Keratinocyte (primary cell): Measurements from ENCODE around the gene CCL19. TPM values are rescaled to one million over a fixed set of nuclear protein-coding genes. Genes with fewer than 3 reads are reported as not detected.
"Not testable (repeated sequence)": the region's sequence is repeated elsewhere in the genome, so short reads cannot be mapped to it uniquely, and the experiment has no call there.

Experiments used
- DNase-seq: peaks from one replicate; pipeline ENCODE4 v3.0.0-alpha.2; 2011; ENCODE audit warnings: low read depth, missing footprints, low spot score
- FAIRE-seq: peaks from 2 replicates; lab custom pipeline; 2011; peaks lifted over from hg19 to GRCh38; lab: Jason Lieb, UNC
- H2AFZ ChIP-seq: 2 replicates; pipeline ENCODE4 v1.6.0; 2012; ENCODE audit warnings: low read length, control low read depth, inconsistent platforms; ENCODE audit not compliant: control insufficient read depth
- H3K27ac ChIP-seq: 2 replicates; pipeline ENCODE4 v1.5.1; 2011; ENCODE audit warnings: low read length; ENCODE audit not compliant: control insufficient read depth, insufficient read depth
- H3K27me3 ChIP-seq: 3 replicates; pipeline ENCODE4 v1.6.0; 2011; ENCODE audit warnings: low read length; ENCODE audit not compliant: control insufficient read depth, insufficient read depth; ENCODE audit errors: extremely low read depth
- H3K36me3 ChIP-seq, 2 experiments: 2 replicates in 1 of 2; 3 replicates in 1 of 2; pipeline ENCODE4 v1.5.1; 2011; ENCODE audit warnings: low read length in 2 of 2, mild to moderate bottlenecking in 1 of 2; ENCODE audit not compliant: control insufficient read depth in 2 of 2, insufficient read depth in 2 of 2; ENCODE audit errors: extremely low read depth in 1 of 2
- H3K4me1 ChIP-seq: 3 replicates; pipeline ENCODE4 v1.5.1; 2011; ENCODE audit warnings: low read length; ENCODE audit not compliant: control insufficient read depth, insufficient read depth; ENCODE audit errors: extremely low read depth
- H3K4me2 ChIP-seq: 3 replicates; pipeline ENCODE4 v1.6.0; 2011; ENCODE audit warnings: low read depth, low read length; ENCODE audit not compliant: control insufficient read depth, insufficient read depth; ENCODE audit errors: extremely low read depth
- H3K4me3 ChIP-seq, 3 experiments: fragments of 200-600 bp in 1 of 3; sonication (generic) in 1 of 3; 2 replicates in 2 of 3; 3 replicates in 1 of 3; pipeline ENCODE4 v1.5.1; 2011 to 2016; ENCODE audit warnings: low read length in 3 of 3, mild to moderate bottlenecking in 3 of 3, control low read depth in 2 of 3, inconsistent platforms in 1 of 3, low read depth in 1 of 3, mixed read lengths in 1 of 3, mixed run types in 1 of 3, moderate library complexity in 1 of 3; ENCODE audit not compliant: control insufficient read depth in 2 of 3, insufficient read depth in 2 of 3; ENCODE audit errors: extremely low read depth in 1 of 3
- H3K79me2 ChIP-seq: 2 replicates; pipeline ENCODE4 v1.6.0; 2012; ENCODE audit warnings: low read length; ENCODE audit not compliant: control insufficient read depth, insufficient read depth
- H3K9ac ChIP-seq: 3 replicates; pipeline ENCODE4 v1.6.0; 2011; ENCODE audit warnings: low read length; ENCODE audit not compliant: control insufficient read depth, insufficient read depth; ENCODE audit errors: extremely low read depth
- H3K9me1 ChIP-seq: 3 replicates; pipeline ENCODE4 v1.6.0; 2011; ENCODE audit warnings: low read length; ENCODE audit not compliant: control insufficient read depth, insufficient read depth; ENCODE audit errors: extremely low read depth
- H3K9me3 ChIP-seq: 2 replicates; pipeline ENCODE4 v1.5.1; 2012; ENCODE audit warnings: low read depth, low read length; ENCODE audit not compliant: control insufficient read depth
- H4K20me1 ChIP-seq: 3 replicates; pipeline ENCODE4 v1.6.0; 2011; ENCODE audit warnings: low read length; ENCODE audit not compliant: control insufficient read depth, insufficient read depth; ENCODE audit errors: extremely low read depth
- CTCF ChIP-seq, 3 experiments: IDR thresholded peaks in 1 of 3; conservative IDR thresholded peaks in 1 of 3; optimal IDR thresholded peaks in 1 of 3; 2 replicates in 2 of 3; 3 replicates in 1 of 3; pipeline versions ENCODE3 to v1.5.1; 2011; ENCODE audit warnings: low read length in 3 of 3, mild to moderate bottlenecking in 3 of 3, moderate library complexity in 2 of 3, control low read depth in 1 of 3, inconsistent platforms in 1 of 3; ENCODE audit not compliant: insufficient read depth in 2 of 3; ENCODE audit errors: extremely low read depth in 1 of 3
- EZH2 ChIP-seq: IDR thresholded peaks from one replicate; pipeline ENCODE4 v1.6.1; 2012; ENCODE audit warnings: inconsistent platforms, mild to moderate bottlenecking, low read length, moderate library complexity
- dilution Hi-C: fragments of 300-500 bp; cut with MboI; formaldehyde crosslinking; loops from one replicate; pipeline ENCODE4 v1.7.0; 2020; ENCODE audit warnings: low sequenced_read_pairs; ENCODE audit not compliant: extremely low pct_ligation_motif_present
- polyA plus RNA-seq, 5 experiments: library from polyadenylated mRNA; depleted of rRNA in 3 of 5; stranded (reverse) in 3 of 5; stranded (forward) in 1 of 5; unstranded in 1 of 5; fragments of >200 nt; gene quantifications; 1 replicate in 1 of 5; 2 replicates in 3 of 5; 3 replicates in 1 of 5; pipeline versions ENCODE4 v1.2.1 to v1.2.3, GENCODE V29; 2011 to 2012; ENCODE audit warnings: missing spikeins in 2 of 5, low read depth in 1 of 5, low replicate concordance in 1 of 5

Gene CCL19
- polyA plus RNA-seq, 1 donor (not counting 4 experiments of a cell fraction or from before 2014, with no cell fraction given): not detected

GRCh38 chr9:34723141-34723540 is 32.1 kb upstream of the CCL19 start:
- no peaks in the 10 kb centered on the region for H4K20me1 ChIP-seq
- FAIRE-seq (no peak), DNase-seq (no peak)
- H3K4me1 ChIP-seq: peaks cover under 1% of the 10 kb centered on the region
- TF ChIP-seq EZH2 (no peak), CTCF (optimal IDR thresholded peaks at IDR 0.05 in 1 of 3, IDR thresholded peaks at IDR 0.05 in 1 of 3, conservative IDR thresholded peaks at IDR 0.05 in 1 of 3; ENCODE audit: extremely low read depth in 1 of 3, insufficient read depth in 2 of 3, low read length in 3 of 3) (no peak)
- no peak overlapping the region for H2AFZ ChIP-seq
- no peaks in the 10 kb centered on the region for H3K79me2 ChIP-seq
- dilution Hi-C loops: no loop called here
- no peaks in the 10 kb centered on the region for H3K9me1 ChIP-seq
- no peak overlapping the region for H3K9ac ChIP-seq
- no peak overlapping the region for H3K27ac ChIP-seq
- no peaks in the 10 kb centered on the region for H3K9me3 ChIP-seq
- H3K36me3 ChIP-seq: no peaks in the 10 kb centered on the region
- H3K27me3 ChIP-seq: no peaks in the 10 kb centered on the region
- H3K4me3 ChIP-seq: no peak overlapping the region
- no peak overlapping the region for H3K4me2 ChIP-seq

- H3K27ac ChIP-seq, H3K27me3 ChIP-seq, H4K20me1 ChIP-seq, FAIRE-seq, H3K4me3 ChIP-seq, H3K4me2 ChIP-seq, H3K36me3 ChIP-seq, H2AFZ ChIP-seq, H3K9ac ChIP-seq, dilution Hi-C loops, H3K79me2 ChIP-seq, DNase-seq, H3K9me3 ChIP-seq, H3K9me1 ChIP-seq: not testable (repeated sequence)
- peaks cover 32% of the 10 kb centered on the region for H3K4me1 ChIP-seq
Measured at GRCh38 chr9:34719769-34720025, 28.6 kb upstream of the CCL19 start.

- no peak for DNase-seq
- no peaks in the 10 kb centered on the region for H3K27me3 ChIP-seq
- no peak overlapping the region for H3K4me3 ChIP-seq
Measured at GRCh38 chr9:34719021-34719768, 28.1 kb upstream of the CCL19 start.

More at GRCh38 chr9:34719021-34719768, 28.1 kb upstream of the CCL19 start:
- no peaks in the 10 kb centered on the region for H3K79me2 ChIP-seq
- no peak overlapping the region for H2AFZ ChIP-seq
- no peaks in the 10 kb centered on the region for H4K20me1 ChIP-seq
- dilution Hi-C loops: no loop called here
- no peak overlapping the region for H3K4me2 ChIP-seq
- no peaks in the 10 kb centered on the region for H3K9me1 ChIP-seq
- H3K9ac ChIP-seq: no peak overlapping the region
- TF ChIP-seq EZH2 (no peak), CTCF (optimal IDR thresholded peaks at IDR 0.05 in 1 of 3, IDR thresholded peaks at IDR 0.05 in 1 of 3, conservative IDR thresholded peaks at IDR 0.05 in 1 of 3; ENCODE audit: extremely low read depth in 1 of 3, insufficient read depth in 2 of 3, low read length in 3 of 3) (no peak)
- H3K36me3 ChIP-seq: no peaks in the 10 kb centered on the region
- H3K9me3 ChIP-seq: no peaks in the 10 kb centered on the region
- no peak overlapping the region for H3K27ac ChIP-seq
- peak; percentile 71 for FAIRE-seq
- H3K4me1 ChIP-seq: peaks cover 37% of the 10 kb centered on the region
